Measurements from ENCODE around the gene MB21D2. TPM values are rescaled to one million over a fixed set of nuclear protein-coding genes. Genes with fewer than 3 reads are reported as not detected.

The MB21D2 gene
- total and polyA plus RNA-seq, 9 donors, result 4.5 to 13.9 (median 6.0) TPM

GRCh38 chr3:192894676-192895075 lies 23.0 kb downstream of the MB21D2 start:
- H3K9me3 ChIP-seq, result no peaks in the 10 kb centered on the region
- H3K27ac ChIP-seq, result no peak overlapping the region
- intact Hi-C loops (cut with DNase I), result no loop called here
- H3K4me1 ChIP-seq (ENCODE audit: insufficient read depth), result no peaks in the 10 kb centered on the region
- H3K36me3 ChIP-seq, result no peaks in the 10 kb centered on the region
- no peaks in the 10 kb centered on the region for H3K27me3 ChIP-seq
- 74 to 75% (median 74%) methylated on average over 5 of the region's 5 CpGs for WGBS, 3 donors
- TF ChIP-seq EP300 (IDR thresholded peaks at IDR 0.05) (no peak), POLR2A (IDR thresholded peaks at IDR 0.05) (no peak), CTCF (IDR thresholded peaks at IDR 0.05) (no peak)
- no peak for DNase-seq
- H3K4me3 ChIP-seq, result no peak overlapping the region

GRCh38 chr3:192892981-192893700 lies 24.5 kb downstream of the MB21D2 start:
- TF ChIP-seq EP300 (IDR thresholded peaks at IDR 0.05), result no peak
- no peak for TF ChIP-seq CTCF (IDR thresholded peaks at IDR 0.05)
- TF ChIP-seq POLR2A (IDR thresholded peaks at IDR 0.05), result no peak
- intact Hi-C loops (cut with DNase I), result no loop called here
- no peak overlapping the region for H3K27ac ChIP-seq
- H3K9me3 ChIP-seq, result no peaks in the 10 kb centered on the region
- DNase-seq, result no peak
- no peaks in the 10 kb centered on the region for H3K27me3 ChIP-seq
- no peaks in the 10 kb centered on the region for H3K36me3 ChIP-seq
- 82 to 89% (median 88%) methylated on average over 13 of the region's 13 CpGs for WGBS, 3 donors
- peaks cover 4% of the 10 kb centered on the region for H3K4me1 ChIP-seq (ENCODE audit: insufficient read depth)
- no peak overlapping the region for H3K4me3 ChIP-seq

GRCh38 chr3:192890347-192891335 lies 27.0 kb downstream of the MB21D2 start:
- Histone ChIP-seq H3K27ac (no peak overlapping the region), H3K9me3 (no peaks in the 10 kb centered on the region), H3K4me3 (no peak overlapping the region), H3K27me3 (no peaks in the 10 kb centered on the region), H3K4me1 (ENCODE audit: insufficient read depth) (peaks cover 4% of the 10 kb centered on the region), H3K36me3 (no peaks in the 10 kb centered on the region)
- intact Hi-C loops (cut with DNase I), result no loop called here
- DNase-seq, result no peak
- TF ChIP-seq CTCF (IDR thresholded peaks at IDR 0.05), result no peak
- WGBS, 3 donors, result 93 to 95% (median 94%) methylated on average over 13 of the region's 13 CpGs

- no peaks in the 10 kb centered on the region for H3K36me3 ChIP-seq
- WGBS, 3 donors, result 4 to 11% (median 10%) methylated on average over 3 of the region's 3 CpGs
- intact Hi-C loops (cut with DNase I), result no loop called here
- no peaks in the 10 kb centered on the region for H3K27me3 ChIP-seq
- no peak for TF ChIP-seq EP300 (IDR thresholded peaks at IDR 0.05)
- no peak for TF ChIP-seq POLR2A (IDR thresholded peaks at IDR 0.05)
- TF ChIP-seq CTCF (IDR thresholded peaks at IDR 0.05), result no peak
- no peak overlapping the region for H3K27ac ChIP-seq
- DNase-seq, result no peak
- H3K4me3 ChIP-seq, result no peak overlapping the region
- H3K9me3 ChIP-seq, result no peaks in the 10 kb centered on the region
- peaks cover 4% of the 10 kb centered on the region for H3K4me1 ChIP-seq (ENCODE audit: insufficient read depth)
These were observed 28.0 kb downstream of the MB21D2 start for GRCh38 chr3:192889679-192890078.
